ENCODE measurements around the gene LIPC.

LIPC gene

DNA sequence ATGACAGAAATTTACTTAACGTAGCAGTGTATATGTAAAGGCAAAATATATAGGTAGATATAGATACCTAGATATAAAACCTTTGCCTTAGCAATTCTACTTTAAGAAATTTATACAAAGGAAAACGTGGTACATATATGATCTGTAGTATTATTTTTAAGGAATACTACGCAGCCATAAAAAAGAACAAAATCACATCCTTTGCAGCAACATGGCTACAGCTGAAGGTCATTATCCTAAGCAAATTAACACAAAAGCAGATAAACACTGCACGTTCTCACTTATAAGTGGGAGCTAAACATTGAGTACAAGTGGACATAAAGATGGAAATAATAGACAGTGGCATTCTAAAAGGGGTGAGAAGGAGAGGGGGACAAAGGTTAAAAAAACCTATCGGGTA is 14.8 kb upstream of the LIPC start:
- Mint-ChIP-seq H3K27ac (no peak overlapping the region), H3K27me3 (peaks cover 4% of the 10 kb centered on the region), H3K36me3 (no peaks in the 10 kb centered on the region), H3K4me3 (no peak overlapping the region), H3K4me1 (no peaks in the 10 kb centered on the region), H3K9me3 (peaks cover 6% of the 10 kb centered on the region)
- DNase-seq (ENCODE audit: low spot score in 2 of 2) (no peak), ATAC-seq (ENCODE audit: low read depth) (no peak)

DNA sequence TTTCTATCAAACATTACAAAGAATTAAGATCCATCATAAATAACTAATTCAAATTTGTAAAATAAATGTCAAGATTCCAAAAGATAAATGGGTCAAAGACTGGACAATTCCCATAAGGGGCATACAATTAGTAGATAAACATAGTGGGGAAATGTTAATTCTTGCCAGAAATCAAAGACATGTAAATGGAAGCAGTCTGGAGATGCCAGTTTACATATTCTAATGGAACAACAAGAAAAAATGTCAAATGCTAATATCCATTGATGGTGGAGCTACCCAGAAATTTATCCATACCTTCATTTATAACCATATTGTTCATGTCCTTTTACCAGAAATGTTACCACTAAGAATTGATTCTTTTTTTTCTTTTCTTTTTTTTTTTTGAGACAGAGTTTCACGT is 13.7 kb upstream of the LIPC start:
- H3K27me3 Mint-ChIP-seq = peaks cover 4% of the 10 kb centered on the region
- ATAC-seq (ENCODE audit: low read depth) (no peak), DNase-seq (ENCODE audit: low spot score in 2 of 2) (no peak)
- H3K4me1 Mint-ChIP-seq = no peaks in the 10 kb centered on the region
- H3K36me3 Mint-ChIP-seq = no peaks in the 10 kb centered on the region
- H3K9me3 Mint-ChIP-seq = peaks cover 6% of the 10 kb centered on the region
- no peak overlapping the region for H3K27ac Mint-ChIP-seq
- H3K4me3 Mint-ChIP-seq = no peak overlapping the region

DNA sequence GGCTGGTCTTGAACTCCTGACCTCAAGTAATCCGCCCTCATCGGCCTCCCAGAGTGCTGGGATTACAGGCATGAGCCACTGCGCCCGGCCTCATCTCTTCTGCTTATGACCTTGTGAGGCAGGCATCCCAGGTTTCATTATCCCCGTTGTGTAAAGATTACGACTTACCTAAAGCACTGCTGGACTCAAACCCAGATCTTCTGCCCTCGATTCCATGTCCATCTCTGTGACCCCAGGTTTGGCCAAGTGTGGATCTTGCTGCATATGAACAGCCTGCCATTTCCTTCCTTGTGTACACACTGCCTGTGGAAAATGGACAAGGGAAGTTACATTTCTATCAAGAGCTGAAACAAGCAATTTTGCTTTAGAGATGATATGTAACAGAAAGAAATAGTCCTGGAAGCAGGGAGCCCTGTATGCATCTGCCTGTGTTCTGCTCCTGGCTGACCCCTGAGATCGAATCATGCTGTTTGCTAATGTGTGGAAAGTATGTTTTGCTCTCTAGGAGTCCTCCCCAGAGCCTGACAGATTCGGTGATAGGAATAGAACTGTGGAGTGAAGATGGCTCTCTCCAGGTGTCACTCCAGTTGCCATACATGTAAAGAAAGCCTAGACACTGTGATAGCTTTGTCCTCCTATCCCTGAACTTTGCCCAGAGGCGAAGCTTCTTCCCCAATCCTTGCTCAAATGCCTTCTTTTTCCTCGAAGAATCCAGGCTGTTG is 11.8 kb upstream of the LIPC start:
- Mint-ChIP-seq H3K27me3 (peaks cover 5% of the 10 kb centered on the region), H3K4me1 (no peaks in the 10 kb centered on the region), H3K27ac (no peak overlapping the region), H3K36me3 (no peaks in the 10 kb centered on the region), H3K9me3 (peaks cover 6% of the 10 kb centered on the region), H3K4me3 (no peak overlapping the region)
- ATAC-seq (ENCODE audit: low read depth) (no peak), DNase-seq (ENCODE audit: low spot score in 2 of 2) (no peak)

DNA sequence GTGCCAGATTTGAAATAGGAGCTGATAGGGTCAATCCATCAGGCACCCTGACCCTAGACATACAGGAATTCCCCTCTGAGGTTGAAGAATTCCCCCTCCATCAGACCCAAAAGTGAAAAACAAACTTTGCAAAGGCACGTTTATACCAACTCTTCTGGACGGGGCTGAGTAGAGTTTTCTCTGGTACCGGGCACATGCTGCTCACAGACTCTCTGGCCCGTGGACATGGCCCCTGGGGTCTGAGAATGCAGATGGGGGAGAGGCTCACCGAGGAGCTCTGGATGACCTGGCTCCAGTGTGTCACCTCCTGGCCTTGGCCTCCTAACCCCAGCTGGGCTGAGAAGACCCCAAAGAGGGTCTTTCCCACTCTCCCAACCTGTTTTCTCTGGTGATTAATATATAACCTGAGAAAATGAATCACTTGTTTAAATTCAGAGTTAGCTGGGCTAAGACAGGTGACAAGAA is 11.2 kb upstream of the LIPC start:
- H3K27me3 Mint-ChIP-seq = peaks cover 5% of the 10 kb centered on the region
- H3K36me3 Mint-ChIP-seq = no peaks in the 10 kb centered on the region
- H3K4me3 Mint-ChIP-seq = no peak overlapping the region
- H3K27ac Mint-ChIP-seq = no peak overlapping the region
- ATAC-seq (ENCODE audit: low read depth) (no peak), DNase-seq (ENCODE audit: low spot score in 2 of 2) (no peak)
- H3K9me3 Mint-ChIP-seq = peaks cover 6% of the 10 kb centered on the region
- no peaks in the 10 kb centered on the region for H3K4me1 Mint-ChIP-seq

DNA sequence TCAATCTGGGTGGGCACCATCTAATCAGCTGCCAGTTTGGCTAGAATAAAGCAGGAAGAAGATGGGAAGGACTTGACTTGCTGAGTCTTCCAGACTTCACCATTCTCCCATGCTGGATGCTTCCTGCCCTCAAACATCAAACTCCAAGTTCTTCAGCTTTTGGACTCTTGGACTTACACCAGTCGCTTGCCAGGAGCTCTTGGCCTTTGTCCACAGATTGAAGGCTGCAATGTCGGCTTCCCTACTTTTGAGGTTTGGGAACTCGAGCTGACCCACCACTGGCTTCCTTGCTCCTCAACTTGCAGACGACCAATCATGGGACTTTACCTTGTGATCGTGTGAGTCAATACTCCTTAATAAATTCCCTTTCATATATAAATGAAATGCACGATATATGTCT is 8.6 kb upstream of the LIPC start:
- Mint-ChIP-seq H3K27me3 (peaks cover 7% of the 10 kb centered on the region), H3K4me1 (no peaks in the 10 kb centered on the region), H3K27ac (no peak overlapping the region), H3K36me3 (no peaks in the 10 kb centered on the region), H3K9me3 (no peaks in the 10 kb centered on the region), H3K4me3 (no peak overlapping the region)
- ATAC-seq (ENCODE audit: low read depth) (no peak), DNase-seq (ENCODE audit: low spot score in 2 of 2) (no peak)

DNA sequence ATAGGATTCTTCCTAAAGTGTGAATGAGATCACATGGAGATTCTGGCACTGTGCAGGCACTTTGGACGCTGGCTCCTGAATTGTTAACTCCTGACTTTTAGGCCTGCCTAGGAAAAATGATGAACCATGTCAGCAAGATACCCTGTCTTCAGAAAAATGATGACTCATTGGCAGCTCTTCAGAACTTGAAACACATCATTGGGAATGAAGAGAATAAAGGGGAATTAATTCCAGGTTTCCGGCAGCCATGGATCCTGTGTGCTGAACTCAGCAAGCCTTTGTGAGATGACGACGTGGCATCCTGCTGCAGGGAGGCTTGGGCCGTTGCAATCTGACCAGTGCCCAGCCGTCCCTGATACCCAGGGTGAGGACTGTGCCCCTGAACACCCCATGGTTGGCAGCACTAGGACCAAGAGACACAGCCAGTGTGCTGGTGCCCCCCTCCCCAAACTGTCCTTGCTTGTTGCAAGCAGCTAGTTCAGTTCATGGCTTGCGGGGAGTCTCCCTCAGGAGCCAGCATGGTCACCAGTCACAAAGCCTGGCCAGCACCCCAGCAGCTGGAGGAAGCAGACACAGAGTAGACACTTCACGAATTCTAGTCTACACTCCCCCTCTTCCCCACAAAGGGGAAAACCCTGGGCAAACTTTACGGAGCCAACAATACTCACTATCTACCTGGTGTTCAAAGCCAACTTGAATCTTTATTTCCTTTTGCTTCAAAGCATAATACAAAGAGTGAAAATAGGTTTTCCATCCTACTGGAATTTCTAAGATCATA is 7.8 kb upstream of the LIPC start:
- H3K4me3 Mint-ChIP-seq = no peak overlapping the region
- H3K27me3 Mint-ChIP-seq = peaks cover 10% of the 10 kb centered on the region
- no peak for ATAC-seq (ENCODE audit: low read depth)
- DNase-seq (ENCODE audit: low spot score in 2 of 2) = no peak
- H3K36me3 Mint-ChIP-seq = no peaks in the 10 kb centered on the region
- H3K4me1 Mint-ChIP-seq = no peaks in the 10 kb centered on the region
- H3K9me3 Mint-ChIP-seq = no peaks in the 10 kb centered on the region
- no peak overlapping the region for H3K27ac Mint-ChIP-seq

DNA sequence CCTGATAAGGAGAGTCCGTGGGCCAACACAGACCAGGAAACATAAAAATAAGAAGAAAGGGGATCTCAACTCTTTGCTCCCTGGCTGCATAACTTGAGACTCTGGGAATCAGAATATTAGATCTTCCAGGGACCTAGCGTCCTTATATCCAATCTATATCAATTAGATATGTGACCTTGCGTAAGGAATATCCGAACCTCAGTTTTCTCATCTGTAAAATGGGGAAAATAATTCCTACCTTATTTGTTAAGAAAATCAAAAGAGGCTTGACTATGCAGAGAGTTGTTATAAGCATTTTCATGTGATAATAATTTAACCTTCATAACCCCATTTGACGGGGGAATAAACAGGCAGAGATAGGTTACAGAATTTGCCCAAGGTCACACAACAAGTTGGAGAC is 7.1 kb upstream of the LIPC start:
- Mint-ChIP-seq H3K4me1 (no peaks in the 10 kb centered on the region), H3K27ac (no peak overlapping the region), H3K36me3 (no peaks in the 10 kb centered on the region), H3K27me3 (peaks cover 12% of the 10 kb centered on the region), H3K9me3 (no peaks in the 10 kb centered on the region), H3K4me3 (no peak overlapping the region)
- DNase-seq (ENCODE audit: low spot score in 2 of 2) (no peak), ATAC-seq (ENCODE audit: low read depth) (no peak)

DNA sequence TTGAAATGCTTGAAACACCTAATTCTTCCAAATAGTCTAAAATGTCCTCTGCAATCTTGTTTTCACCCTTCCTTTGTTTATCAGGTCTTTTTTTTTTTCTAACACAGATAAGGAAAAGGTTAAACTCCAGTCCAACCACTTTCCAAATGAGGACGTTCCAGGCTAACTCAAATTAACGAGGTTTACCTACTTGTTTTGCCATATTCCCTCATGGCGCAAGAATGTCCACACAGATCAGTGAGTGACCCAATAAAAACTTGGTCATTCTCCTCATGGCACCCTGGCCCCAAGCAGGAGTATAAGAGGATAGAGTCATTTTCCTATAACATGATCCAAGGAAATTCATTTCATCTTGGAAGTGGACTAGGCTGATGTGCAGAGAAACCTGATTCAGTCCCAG is 6.6 kb upstream of the LIPC start:
- H3K9me3 Mint-ChIP-seq = no peaks in the 10 kb centered on the region
- H3K4me3 Mint-ChIP-seq = no peak overlapping the region
- DNase-seq (ENCODE audit: low spot score in 2 of 2) (no peak), ATAC-seq (ENCODE audit: low read depth) (no peak)
- H3K27ac Mint-ChIP-seq = no peak overlapping the region
- no peaks in the 10 kb centered on the region for H3K4me1 Mint-ChIP-seq
- peaks cover 13% of the 10 kb centered on the region for H3K27me3 Mint-ChIP-seq
- no peaks in the 10 kb centered on the region for H3K36me3 Mint-ChIP-seq

DNA sequence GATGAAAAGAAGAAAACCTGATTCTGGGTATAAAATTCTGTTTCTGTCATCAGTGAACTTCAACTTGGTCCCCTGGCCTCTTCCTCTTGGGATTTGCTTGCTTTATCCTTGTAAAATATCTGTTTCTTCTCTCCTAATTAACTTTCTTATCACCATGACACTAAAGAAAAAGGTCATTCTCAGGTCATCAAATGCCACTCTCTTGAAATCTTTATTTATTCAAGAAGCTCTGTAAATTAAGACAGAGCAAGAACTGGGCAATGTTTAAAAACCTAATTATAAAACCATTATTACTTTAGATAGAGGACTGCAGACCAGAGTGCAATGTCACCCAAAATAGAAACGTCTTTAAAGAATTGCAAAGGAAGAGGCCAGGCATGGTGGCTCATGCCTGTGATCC is 6.0 kb upstream of the LIPC start:
- DNase-seq (ENCODE audit: low spot score in 2 of 2) (no peak), ATAC-seq (ENCODE audit: low read depth) (no peak)
- Mint-ChIP-seq H3K4me1 (no peaks in the 10 kb centered on the region), H3K4me3 (no peak overlapping the region), H3K27me3 (peaks cover 16% of the 10 kb centered on the region), H3K9me3 (no peaks in the 10 kb centered on the region), H3K36me3 (no peaks in the 10 kb centered on the region), H3K27ac (no peak overlapping the region)

DNA sequence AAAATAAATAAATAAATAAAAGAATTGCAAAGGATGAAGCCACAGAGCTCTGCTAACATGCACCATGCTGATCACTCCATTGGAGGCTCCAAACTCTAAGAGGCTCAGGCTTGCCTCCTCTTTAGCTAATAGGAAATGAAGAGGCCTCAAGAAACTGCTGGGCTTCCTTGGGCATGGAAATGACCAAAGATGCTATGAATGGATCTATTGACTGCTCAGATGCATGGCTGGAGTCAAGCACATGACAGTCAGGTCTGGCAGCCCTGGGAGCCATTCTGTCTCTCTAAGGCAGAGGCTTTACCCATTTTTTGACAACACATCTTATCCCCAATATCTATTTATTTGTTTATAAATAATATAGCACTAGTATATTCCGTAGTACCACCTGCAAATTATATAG is 5.3 kb upstream of the LIPC start:
- Mint-ChIP-seq H3K4me1 (no peaks in the 10 kb centered on the region), H3K27me3 (peaks cover 16% of the 10 kb centered on the region), H3K36me3 (no peaks in the 10 kb centered on the region), H3K9me3 (no peaks in the 10 kb centered on the region), H3K27ac (no peak overlapping the region), H3K4me3 (no peak overlapping the region)
- no peak for ATAC-seq (ENCODE audit: low read depth)
- no peak for DNase-seq (ENCODE audit: low spot score in 2 of 2)

DNA sequence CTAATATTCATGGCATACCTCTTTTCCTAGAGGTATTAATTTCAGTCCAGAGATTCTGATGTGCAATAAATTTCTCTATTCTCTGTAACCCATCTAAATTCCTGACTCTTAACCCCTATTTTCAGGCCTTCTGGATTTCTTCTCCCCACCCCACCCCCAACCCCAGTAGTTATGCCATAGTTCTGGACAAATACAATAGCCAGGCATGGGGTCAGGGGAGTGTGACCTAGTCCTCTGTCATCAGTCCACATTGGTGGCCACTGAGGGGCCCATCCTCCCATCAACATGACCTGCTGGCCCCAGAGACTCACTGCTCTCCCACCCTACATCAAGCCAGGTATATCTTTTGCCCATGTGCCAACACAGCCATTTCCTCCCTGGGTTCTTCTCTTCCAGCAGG is 3.8 kb upstream of the LIPC start:
- no peak overlapping the region for H3K4me3 Mint-ChIP-seq
- ATAC-seq (ENCODE audit: low read depth) = no peak
- no peaks in the 10 kb centered on the region for H3K9me3 Mint-ChIP-seq
- no peaks in the 10 kb centered on the region for H3K36me3 Mint-ChIP-seq
- no peak overlapping the region for H3K27ac Mint-ChIP-seq
- DNase-seq (ENCODE audit: low spot score in 2 of 2) = no peak
- H3K4me1 Mint-ChIP-seq = no peaks in the 10 kb centered on the region
- peaks cover 16% of the 10 kb centered on the region for H3K27me3 Mint-ChIP-seq

DNA sequence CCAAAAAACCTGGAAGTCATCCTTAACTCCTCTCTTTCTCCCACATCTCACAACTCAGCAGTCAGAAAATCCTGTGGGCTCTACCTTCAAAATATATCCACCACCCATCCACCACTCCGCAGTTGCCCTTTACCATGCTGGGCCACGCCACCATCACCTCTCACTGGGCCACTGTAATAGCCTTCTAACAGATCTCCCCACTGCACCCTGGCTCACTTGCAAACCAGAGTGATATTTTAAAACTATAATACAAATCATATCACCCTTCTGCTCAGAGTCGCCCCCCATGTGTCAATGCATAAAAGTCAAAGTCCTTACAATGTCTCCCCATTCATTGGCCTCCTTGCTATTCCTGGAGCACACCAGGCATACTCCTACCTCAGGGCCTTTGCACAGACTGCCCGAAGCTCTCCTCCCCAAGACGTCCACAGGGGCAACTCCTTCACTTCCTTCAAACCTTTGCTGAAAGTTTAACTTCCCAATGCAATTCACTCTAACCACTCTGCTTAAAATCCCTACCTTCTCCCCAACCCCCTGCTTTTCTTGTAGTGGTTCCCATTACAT is 1.5 kb upstream of the LIPC start:
- Mint-ChIP-seq H3K4me1 (no peaks in the 10 kb centered on the region), H3K9me3 (no peaks in the 10 kb centered on the region), H3K4me3 (no peak overlapping the region), H3K36me3 (no peaks in the 10 kb centered on the region), H3K27me3 (peaks cover 13% of the 10 kb centered on the region), H3K27ac (no peak overlapping the region)
- DNase-seq (ENCODE audit: low spot score in 2 of 2) (no peak), ATAC-seq (ENCODE audit: low read depth) (no peak)

DNA sequence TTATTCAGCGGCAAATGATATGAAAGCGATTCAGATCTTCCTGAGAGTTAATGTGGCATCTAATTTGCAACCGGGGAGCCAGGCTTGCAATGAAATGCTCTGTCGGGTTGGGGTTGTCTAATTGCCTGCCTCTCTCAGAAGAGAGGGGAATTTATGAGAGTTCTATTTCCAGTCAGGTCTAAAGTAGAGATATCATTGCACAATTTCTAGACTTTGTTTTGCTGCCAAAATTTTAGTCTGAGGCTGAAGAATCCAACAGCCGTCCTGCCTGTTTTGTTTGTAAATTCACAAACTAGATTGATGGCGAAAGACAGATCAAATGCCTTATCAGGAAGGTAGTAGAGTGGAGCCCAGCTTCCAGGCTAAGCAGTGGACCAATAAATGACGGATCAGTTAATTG is 610 bp downstream of the LIPC start:
- Mint-ChIP-seq H3K36me3 (no peaks in the 10 kb centered on the region), H3K9me3 (no peaks in the 10 kb centered on the region), H3K27ac (no peak overlapping the region), H3K4me1 (no peaks in the 10 kb centered on the region), H3K4me3 (no peak overlapping the region), H3K27me3 (peaks cover 17% of the 10 kb centered on the region)
- ATAC-seq (ENCODE audit: low read depth) (no peak), DNase-seq (ENCODE audit: low spot score in 2 of 2) (no peak)

DNA sequence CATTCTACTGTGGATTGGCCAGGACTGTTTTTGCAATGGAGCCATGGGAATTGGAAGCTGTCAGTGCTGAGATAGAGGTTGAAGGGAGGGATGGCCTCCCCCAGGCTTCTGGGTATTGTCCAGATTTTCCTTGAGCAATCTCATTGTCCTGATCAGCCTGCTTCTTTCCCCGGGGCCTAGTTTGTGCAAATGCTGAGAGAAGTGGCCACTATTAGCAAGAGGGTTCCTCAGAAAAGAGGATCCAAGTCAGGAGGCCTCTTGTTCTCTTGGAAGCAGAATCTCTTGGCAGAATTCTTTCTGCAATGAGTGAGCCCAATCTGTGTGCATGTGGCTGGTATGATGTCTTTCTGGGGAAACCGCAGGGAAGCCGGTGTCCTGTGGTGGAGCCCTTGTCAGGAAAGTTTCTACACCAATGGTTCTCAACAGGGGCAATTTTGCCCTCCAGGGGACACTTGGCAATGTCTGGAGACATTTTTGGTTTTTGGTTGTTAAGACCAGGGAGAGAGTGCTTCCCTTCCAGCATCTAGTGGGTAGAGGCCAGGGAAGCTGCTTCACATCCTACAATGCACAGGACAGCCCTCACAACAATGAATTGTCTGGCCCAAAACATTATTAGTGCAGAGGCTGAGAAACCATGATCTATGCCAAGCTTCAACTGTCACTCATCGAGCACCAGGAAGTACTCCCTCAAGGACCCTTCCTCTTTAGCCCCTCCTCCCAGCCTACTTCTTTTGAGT is 2.0 kb downstream of the LIPC start:
- Mint-ChIP-seq H3K4me3 (no peak overlapping the region), H3K9me3 (no peaks in the 10 kb centered on the region), H3K27ac (no peak overlapping the region), H3K4me1 (no peaks in the 10 kb centered on the region), H3K36me3 (no peaks in the 10 kb centered on the region), H3K27me3 (peaks cover 13% of the 10 kb centered on the region)
- DNase-seq (ENCODE audit: low spot score in 2 of 2) (no peak), ATAC-seq (ENCODE audit: low read depth) (no peak)

Measured in memory B cell (primary cell).